ENCODE results near the gene VGLL2.
A peak's percentile ranks its signal among the peaks of the same experiment; 100 is the strongest.

DNA sequence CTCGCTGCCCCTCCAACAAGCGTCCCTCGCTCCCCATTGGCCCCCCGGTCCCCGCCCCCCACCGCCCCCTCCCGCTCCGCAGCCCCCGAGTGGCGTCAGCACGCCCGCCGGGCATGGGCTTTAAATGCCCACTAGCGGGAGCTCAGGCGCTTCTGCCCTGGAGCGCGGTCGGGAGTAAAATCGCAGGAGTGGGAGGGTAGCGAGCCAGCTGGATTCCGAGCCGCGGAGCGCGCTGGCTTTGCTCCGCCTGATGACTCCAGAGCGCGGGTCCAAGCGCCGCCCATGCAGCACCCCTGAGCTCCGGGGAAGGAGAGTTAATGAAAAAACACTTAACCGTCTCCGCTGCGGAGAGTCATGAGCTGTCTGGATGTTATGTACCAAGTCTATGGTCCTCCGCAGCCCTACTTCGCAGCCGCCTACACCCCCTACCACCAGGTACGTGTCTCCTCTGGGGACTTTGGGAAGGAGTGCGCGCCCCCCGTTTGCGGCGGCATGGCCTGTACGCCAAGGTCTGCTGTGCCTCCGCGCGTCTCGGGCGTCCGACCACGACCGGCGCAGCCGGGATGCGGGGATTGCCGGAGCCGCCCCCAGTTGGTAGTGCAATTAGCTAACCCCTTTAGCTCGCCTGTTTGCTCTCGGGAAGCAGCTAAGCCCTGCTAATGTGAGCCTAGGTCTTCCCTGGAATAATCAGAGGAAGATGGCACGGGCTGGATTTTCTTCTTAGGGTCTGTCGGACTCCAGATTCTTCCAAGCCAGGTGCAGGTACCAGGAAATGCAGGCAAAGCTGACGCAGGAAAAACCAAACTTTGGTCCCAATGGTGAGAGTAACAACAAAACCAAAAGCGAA, at the start of gene VGLL2:
- no peak for TF ChIP-seq EZH2 (IDR thresholded peaks at IDR 0.05; ENCODE audit: borderline replicate concordance, low read depth, low read length, severe bottlenecking)
- TF ChIP-seq POLR2AphosphoS5 (IDR thresholded peaks at IDR 0.05; ENCODE audit: insufficient read depth, low read depth, low read length): no peak
- no peak for TF ChIP-seq JUN (IDR thresholded peaks at IDR 0.05; ENCODE audit: borderline replicate concordance, insufficient read depth, insufficient read length, low read depth)
- TF ChIP-seq, protein P1, sequence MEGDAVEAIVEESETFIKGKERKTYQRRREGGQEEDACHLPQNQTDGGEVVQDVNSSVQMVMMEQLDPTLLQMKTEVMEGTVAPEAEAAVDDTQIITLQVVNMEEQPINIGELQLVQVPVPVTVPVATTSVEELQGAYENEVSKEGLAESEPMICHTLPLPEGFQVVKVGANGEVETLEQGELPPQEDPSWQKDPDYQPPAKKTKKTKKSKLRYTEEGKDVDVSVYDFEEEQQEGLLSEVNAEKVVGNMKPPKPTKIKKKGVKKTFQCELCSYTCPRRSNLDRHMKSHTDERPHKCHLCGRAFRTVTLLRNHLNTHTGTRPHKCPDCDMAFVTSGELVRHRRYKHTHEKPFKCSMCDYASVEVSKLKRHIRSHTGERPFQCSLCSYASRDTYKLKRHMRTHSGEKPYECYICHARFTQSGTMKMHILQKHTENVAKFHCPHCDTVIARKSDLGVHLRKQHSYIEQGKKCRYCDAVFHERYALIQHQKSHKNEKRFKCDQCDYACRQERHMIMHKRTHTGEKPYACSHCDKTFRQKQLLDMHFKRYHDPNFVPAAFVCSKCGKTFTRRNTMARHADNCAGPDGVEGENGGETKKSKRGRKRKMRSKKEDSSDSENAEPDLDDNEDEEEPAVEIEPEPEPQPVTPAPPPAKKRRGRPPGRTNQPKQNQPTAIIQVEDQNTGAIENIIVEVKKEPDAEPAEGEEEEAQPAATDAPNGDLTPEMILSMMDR (IDR thresholded peaks at IDR 0.05; ENCODE audit: extremely low read depth in 1 of 2, insufficient read depth in 1 of 2, low read depth in 1 of 2, low read length in 2 of 2): peak in 1 of 2 donors; percentile 16
- TF ChIP-seq, protein P2, sequence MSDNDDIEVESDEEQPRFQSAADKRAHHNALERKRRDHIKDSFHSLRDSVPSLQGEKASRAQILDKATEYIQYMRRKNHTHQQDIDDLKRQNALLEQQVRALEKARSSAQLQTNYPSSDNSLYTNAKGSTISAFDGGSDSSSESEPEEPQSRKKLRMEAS (IDR thresholded peaks at IDR 0.05; ENCODE audit: insufficient read depth, insufficient read length): no peak
